H1 (cell line): ENCODE measurements around the gene C13orf42. TPM values are rescaled to one million over a fixed set of nuclear protein-coding genes. Genes with fewer than 3 reads are reported as not detected.

Experiments
- CTCF ChIA-PET: fragments of 300-600 bp; sonication (Branson Sonifier 250); formaldehyde crosslinking; loops from one replicate; lab custom pipeline; 2021; ENCODE audit not compliant: partially characterized antibody; lab: Charles Lee
- POLR2A ChIA-PET: fragments of 300-600 bp; sonication (Branson Sonifier 250); formaldehyde crosslinking; loops from one replicate; lab custom pipeline; 2021; ENCODE audit warnings: inconsistent platforms; ENCODE audit not compliant: partially characterized antibody; lab: Charles Lee
- DNase-seq, 2 experiments: peaks; one replicate each; pipeline versions ENCODE4 v3.0.0 to v3.0.0-alpha.2; 2010 to 2022; ENCODE audit warnings: low spot score in 2 of 2, low read depth in 1 of 2, mixed read lengths in 1 of 2
- FAIRE-seq: peaks from 2 replicates; lab custom pipeline; 2011; peaks lifted over from hg19 to GRCh38; lab: Jason Lieb, UNC
- H2AFZ ChIP-seq: 2 replicates; pipeline ENCODE4 v1.8.1; 2012; ENCODE audit warnings: low read length, inconsistent platforms
- H2AK5ac ChIP-seq: 2 replicates; pipeline ENCODE4 v1.6.1; 2013; ENCODE audit warnings: low read depth, low read length
- H2BK120ac ChIP-seq: replicated peaks from 2 replicates; pipeline ENCODE3; 2013; ENCODE audit warnings: low read depth, low read length, inconsistent platforms
- H2BK12ac ChIP-seq: 2 replicates; pipeline ENCODE4 v1.6.1; 2013; ENCODE audit warnings: low read depth, low read length
- H2BK15ac ChIP-seq: 2 replicates; pipeline ENCODE4 v1.6.1; 2013; ENCODE audit warnings: low read length
- H2BK20ac ChIP-seq: 2 replicates; pipeline ENCODE4 v1.6.1; 2013; ENCODE audit warnings: low read length
- H2BK5ac ChIP-seq: 2 replicates; pipeline ENCODE4 v1.6.1; 2013; ENCODE audit warnings: low read depth, low read length
- H3K14ac ChIP-seq: 2 replicates; pipeline ENCODE4 v1.6.1; 2013; ENCODE audit warnings: inconsistent platforms; ENCODE audit not compliant: insufficient read length
- H3K18ac ChIP-seq: 2 replicates; pipeline ENCODE4 v1.6.1; 2013; ENCODE audit warnings: low read length; ENCODE audit errors: extremely low read depth
- H3K23ac ChIP-seq: 2 replicates; pipeline ENCODE4 v1.6.1; 2013; ENCODE audit warnings: inconsistent platforms; ENCODE audit not compliant: insufficient read length
- H3K23me2 ChIP-seq: 2 replicates; pipeline ENCODE4 v1.6.1; 2013; ENCODE audit warnings: low read depth, low read length
- H3K27ac ChIP-seq: 2 replicates; pipeline ENCODE4 v1.6.1; 2011; ENCODE audit warnings: low read depth, low read length, inconsistent platforms
- H3K27me3 ChIP-seq, 4 experiments: replicated peaks in 1 of 4; 1 replicate in 1 of 4; 2 replicates in 3 of 4; pipeline versions ENCODE4 v1.6.1 to v1.8.1; 2011 to 2013; ENCODE audit warnings: low read length in 3 of 4, mild to moderate bottlenecking in 3 of 4, inconsistent platforms in 2 of 4, mixed read lengths in 2 of 4, moderate library complexity in 1 of 4; ENCODE audit not compliant: control insufficient read depth in 3 of 4, insufficient read depth in 3 of 4; ENCODE audit errors: extremely low read depth in 1 of 4
- H3K36me3 ChIP-seq, 4 experiments: 2 replicates each; pipeline versions ENCODE4 v1.6.1 to v1.8.1; 2011 to 2013; ENCODE audit warnings: mild to moderate bottlenecking in 4 of 4, low read length in 3 of 4, moderate library complexity in 2 of 4, control low read depth in 1 of 4, inconsistent platforms in 1 of 4; ENCODE audit not compliant: insufficient read depth in 4 of 4, control insufficient read depth in 2 of 4
- H3K4ac ChIP-seq: replicated peaks from 2 replicates; pipeline ENCODE3; 2013; ENCODE audit warnings: low read length, low read depth, mixed read lengths, inconsistent platforms; ENCODE audit not compliant: insufficient read length
- H3K4me1 ChIP-seq, 4 experiments: replicated peaks in 1 of 4; 1 replicate in 1 of 4; 2 replicates in 3 of 4; pipeline versions ENCODE4 v1.6.1 to v1.8.1; 2011 to 2013; ENCODE audit warnings: low read length in 3 of 4, inconsistent platforms in 2 of 4, mixed read lengths in 1 of 4; ENCODE audit not compliant: insufficient read depth in 4 of 4, control insufficient read depth in 3 of 4
- H3K4me2 ChIP-seq, 2 experiments: 2 replicates each; pipeline versions ENCODE4 v1.6.1 to v1.8.1; 2011 to 2013; ENCODE audit warnings: low read depth in 2 of 2, low read length in 2 of 2, control low read depth in 1 of 2, inconsistent platforms in 1 of 2, mild to moderate bottlenecking in 1 of 2; ENCODE audit not compliant: insufficient read depth in 1 of 2
- H3K4me3 ChIP-seq, 4 experiments: fragments of 200-600, 300-600 bp in 1 of 4; sonication (generic), shearing (Covaris generic), sonication (Bioruptor Twin) in 1 of 4; 2 replicates each; pipeline versions ENCODE4 v1.5.1 to v1.8.1; 2011 to 2016; ENCODE audit warnings: low read length in 4 of 4, low read depth in 3 of 4, control low read depth in 2 of 4, inconsistent platforms in 2 of 4, mild to moderate bottlenecking in 2 of 4, mixed read lengths in 1 of 4, moderate library complexity in 1 of 4; ENCODE audit not compliant: insufficient read depth in 2 of 4; ENCODE audit errors: extremely low read depth in 1 of 4
- H3K56ac ChIP-seq: replicated peaks from 2 replicates; pipeline ENCODE3; 2013; ENCODE audit warnings: low read depth, mild to moderate bottlenecking, mixed read lengths, low read length, inconsistent platforms; ENCODE audit not compliant: insufficient read length
- H3K79me1 ChIP-seq: 2 replicates; pipeline ENCODE4 v1.6.1; 2013; ENCODE audit warnings: low read depth, low read length, control low read depth
- H3K79me2 ChIP-seq, 2 experiments: 2 replicates each; pipeline versions ENCODE4 v1.6.1 to v1.8.1; 2012 to 2013; ENCODE audit warnings: low read length in 2 of 2, mild to moderate bottlenecking in 2 of 2, inconsistent platforms in 1 of 2; ENCODE audit not compliant: insufficient read depth in 2 of 2, control insufficient read depth in 1 of 2
- H3K9ac ChIP-seq, 4 experiments: replicated peaks in 1 of 4; 1 replicate in 1 of 4; 2 replicates in 3 of 4; pipeline versions ENCODE4 v1.6.1 to v1.8.1; 2011 to 2013; ENCODE audit warnings: low read depth in 3 of 4, low read length in 3 of 4, control low read depth in 2 of 4, mild to moderate bottlenecking in 2 of 4, moderate library complexity in 2 of 4, inconsistent platforms in 1 of 4; ENCODE audit errors: extremely low read depth in 1 of 4
- H3K9me3 ChIP-seq, 2 experiments: 2 replicates each; pipeline versions ENCODE4 v1.6.1 to v1.8.1; 2012 to 2013; ENCODE audit warnings: mild to moderate bottlenecking in 2 of 2, moderate library complexity in 2 of 2, control low read depth in 1 of 2, inconsistent platforms in 1 of 2, low read depth in 1 of 2, low read length in 1 of 2, mixed read lengths in 1 of 2; ENCODE audit not compliant: insufficient read depth in 2 of 2
- H4K20me1 ChIP-seq, 2 experiments: replicated peaks in 1 of 2; 2 replicates each; pipeline versions ENCODE3 to v1.8.1; 2011 to 2013; ENCODE audit warnings: inconsistent platforms in 2 of 2, low read length in 2 of 2, mild to moderate bottlenecking in 1 of 2; ENCODE audit not compliant: insufficient read depth in 2 of 2, control insufficient read depth in 1 of 2
- H4K5ac ChIP-seq: 2 replicates; pipeline ENCODE4 v1.6.1; 2013; ENCODE audit warnings: low read length, low read depth, mixed read lengths, inconsistent platforms; ENCODE audit not compliant: insufficient read length
- H4K8ac ChIP-seq: 2 replicates; pipeline ENCODE4 v1.8.0; 2013; ENCODE audit warnings: mild to moderate bottlenecking, moderate library complexity, low read length, inconsistent platforms; ENCODE audit not compliant: insufficient read depth; ENCODE audit errors: extremely low read depth
- H4K91ac ChIP-seq: replicated peaks from 2 replicates; pipeline ENCODE3; 2013; ENCODE audit warnings: low read length, mixed read lengths, inconsistent platforms; ENCODE audit not compliant: insufficient read length
- BACH1 ChIP-seq: IDR thresholded peaks from 2 replicates; pipeline ENCODE4 v1.6.1; 2012; ENCODE audit warnings: low read length, improper control_type of control experiment
- BCL11A ChIP-seq, 2 experiments: IDR thresholded peaks; one replicate each; pipeline ENCODE4 v1.6.1; 2011; ENCODE audit warnings: low read depth in 2 of 2, low read length in 2 of 2, mild to moderate bottlenecking in 2 of 2
- CEBPB ChIP-seq: IDR thresholded peaks from 2 replicates; pipeline ENCODE4 v1.6.1; 2012; ENCODE audit warnings: low read depth, low read length
- EGR1 ChIP-seq: IDR thresholded peaks from 2 replicates; pipeline ENCODE4 v1.6.1; 2011; ENCODE audit warnings: low read depth, low read length, borderline replicate concordance
- FOSL1 ChIP-seq: IDR thresholded peaks from 2 replicates; pipeline ENCODE4 v1.6.1; 2011; ENCODE audit warnings: mild to moderate bottlenecking, low read depth, low read length, moderate library complexity; ENCODE audit not compliant: insufficient read depth
- PHF8 ChIP-seq: fragments of 200-600 bp; sonication (generic); conservative IDR thresholded peaks from 2 replicates; pipeline ENCODE4 v1.7.1; 2012; ENCODE audit warnings: low read depth, mild to moderate bottlenecking, inconsistent platforms, low read length, moderate library complexity
- RBBP5 ChIP-seq: IDR thresholded peaks from 2 replicates; pipeline ENCODE4 v1.7.1; 2012; ENCODE audit warnings: low read depth, mild to moderate bottlenecking, inconsistent platforms, low read length, moderate library complexity, borderline replicate concordance
- RFX5 ChIP-seq: IDR thresholded peaks from 2 replicates; pipeline ENCODE4 v1.6.1; 2011; ENCODE audit warnings: low read depth, low read length, improper control_type of control experiment, borderline replicate concordance
- SIRT6 ChIP-seq: IDR thresholded peaks from one replicate; pipeline ENCODE4 v1.7.1; 2012; ENCODE audit warnings: low read length, inconsistent platforms
- SIX5 ChIP-seq: IDR thresholded peaks from 2 replicates; pipeline ENCODE4 v1.6.1; 2011; ENCODE audit warnings: mild to moderate bottlenecking, low read depth, low read length
- TAF1 ChIP-seq: IDR thresholded peaks from 2 replicates; pipeline ENCODE4 v1.6.1; 2011; ENCODE audit warnings: mild to moderate bottlenecking, low read depth, low read length
- TEAD4 ChIP-seq: IDR thresholded peaks from 2 replicates; pipeline ENCODE4 v1.6.1; 2012; ENCODE audit warnings: low read depth, low read length, inconsistent platforms, mixed read lengths
- YY1 ChIP-seq: IDR thresholded peaks from 2 replicates; pipeline ENCODE4 v1.6.1; 2011; ENCODE audit warnings: low read depth, mild to moderate bottlenecking, low read length
- WGBS, 2 experiments: shearing (Covaris generic) in 1 of 2; methylation state at CpG; one replicate each; pipeline versions ENCODE4 v1.1.6 to v1.1.7; 2013 to 2015; ENCODE audit warnings: low lambda C conversion rate in 2 of 2, mixed read lengths in 2 of 2, inconsistent platforms in 1 of 2, low coverage in 1 of 2, missing lambda C conversion rate in 1 of 2; ENCODE audit not compliant: insufficient replicate concordance in 2 of 2, insufficient coverage in 1 of 2, insufficient read length in 1 of 2; ENCODE audit errors: extremely low coverage in 1 of 2, missing lambda C conversion rate in 1 of 2; 5-methylcytosine and 5-hydroxymethylcytosine counted together
- polyA plus RNA-seq, 7 experiments: library from polyadenylated mRNA; depleted of rRNA in 3 of 7; stranded (reverse) in 5 of 7; unstranded in 2 of 7; fragments of >200 nt in 5 of 7; fragments of 200-250 nt in 2 of 7; gene quantifications; 1 replicate in 5 of 7; 2 replicates in 1 of 7; 4 replicates in 1 of 7; pipeline versions ENCODE4 v1.2.1 to v1.2.3, GENCODE V29; 2011 to 2013; ENCODE audit warnings: missing spikeins in 2 of 7, mixed read lengths in 2 of 7
- total RNA-seq: library from RNA; stranded (reverse); fragmentation: NEBNext Ultra II Directional; extraction: Animal tissue kit (Norgen Biotek cat#: 25700); gene quantifications from 2 replicates; pipeline ENCODE4 v1.2.1, GENCODE V29; 2021

C13orf42 gene
- total and polyA plus RNA-seq, 2 of the 8 experiments (the other 6 are each of a cell fraction or from before 2014, with no cell fraction given) = 9.9 to 10.1 TPM

GRCh38 chr13:51033421-51034185 is 77.5 kb downstream of the C13orf42 start:
- Histone ChIP-seq H4K8ac (no peak overlapping the region), H4K5ac (no peak overlapping the region), H3K4me3 (no peak overlapping the region), H3K23ac (no peak overlapping the region), H3K4me1 (peaks cover 0 to 2% (median 0%) of the 10 kb centered on the region in 4 experiments; a peak in 3 of 7 replicates), H3K79me2 (no peaks in the 10 kb centered on the region), H2BK120ac (no peak overlapping the region), H3K18ac (no peak overlapping the region), H3K9ac (no peak overlapping the region), H3K4ac (no peak overlapping the region), H3K56ac (no peak overlapping the region), H3K9me3 (no peaks in the 10 kb centered on the region), H2AFZ (no peak overlapping the region), H2BK20ac (no peak overlapping the region), H3K4me2 (no peak overlapping the region), H3K36me3 (no peaks in the 10 kb centered on the region), H2BK12ac (no peak overlapping the region), H2BK15ac (no peak overlapping the region), H3K27ac (no peak overlapping the region), H2AK5ac (no peak overlapping the region), H3K27me3 (no peaks in the 10 kb centered on the region), H4K20me1 (no peaks in the 10 kb centered on the region), H3K79me1 (no peaks in the 10 kb centered on the region), H3K14ac (no peak overlapping the region), H2BK5ac (no peak overlapping the region), H4K91ac (no peak overlapping the region), H3K23me2 (no peaks in the 10 kb centered on the region)
- ChIA-PET POLR2A (interaction anchor here (2.4 kb wide), 1 partner anchor 8 kb away, joined by 5 read pairs; no protein-coding TSS in a partner anchor), CTCF (interaction anchor here (1.0 to 3.2 kb wide), 3 partner anchors 11 to 45 kb away, joined by 3 to 24 read pairs (median 3); no protein-coding TSS in a partner anchor)
- FAIRE-seq = no peak
- WGBS, 2 experiments = 76% methylated on average over 5 of the region's 5 CpGs; no CpG with 5 or more reads in 1 of the 2 experiments
- peak in 1 of 2 experiments; percentile 30 for DNase-seq
- no peak for TF ChIP-seq FOSL1
- TF ChIP-seq RFX5 = no peak
- TF ChIP-seq RBBP5 = no peak
- TF ChIP-seq TAF1 = no peak
- no peak for TF ChIP-seq YY1
- no peak for TF ChIP-seq EGR1
- TF ChIP-seq SIRT6 = no peak
- no peak for TF ChIP-seq PHF8
- no peak for TF ChIP-seq SIX5
- TF ChIP-seq BACH1 = no peak
- no peak for TF ChIP-seq BCL11A (IDR thresholded peaks at IDR 0.05; ENCODE audit: low read depth in 2 of 2, low read length in 2 of 2)
- TF ChIP-seq CEBPB = no peak
- no peak for TF ChIP-seq TEAD4
